HG03520 (cell line): ENCODE results near the gene DNAL1.

ENCODE experiments used
- ATAC-seq: cut with Tn5 transposase; IDR thresholded peaks from one replicate; pipeline ENCODE4 v1.9.1; 2021; ENCODE audit warnings: mild to moderate bottlenecking, moderate library complexity; ENCODE audit not compliant: unreplicated experiment

DNAL1 gene

GRCh38 chr14:73741876-73742519 lies 97.2 kb downstream of the DNAL1 start:
- no peak for ATAC-seq

GRCh38 chr14:73742520-73743238 lies 97.9 kb downstream of the DNAL1 start:
- no peak for ATAC-seq

GRCh38 chr14:73743431-73743931 lies 98.7 kb downstream of the DNAL1 start:
- peak; percentile 38 for ATAC-seq

- ATAC-seq, result no peak
Observed at GRCh38 chr14:73744175-73744867, 99.5 kb downstream of the DNAL1 start.

DNA sequence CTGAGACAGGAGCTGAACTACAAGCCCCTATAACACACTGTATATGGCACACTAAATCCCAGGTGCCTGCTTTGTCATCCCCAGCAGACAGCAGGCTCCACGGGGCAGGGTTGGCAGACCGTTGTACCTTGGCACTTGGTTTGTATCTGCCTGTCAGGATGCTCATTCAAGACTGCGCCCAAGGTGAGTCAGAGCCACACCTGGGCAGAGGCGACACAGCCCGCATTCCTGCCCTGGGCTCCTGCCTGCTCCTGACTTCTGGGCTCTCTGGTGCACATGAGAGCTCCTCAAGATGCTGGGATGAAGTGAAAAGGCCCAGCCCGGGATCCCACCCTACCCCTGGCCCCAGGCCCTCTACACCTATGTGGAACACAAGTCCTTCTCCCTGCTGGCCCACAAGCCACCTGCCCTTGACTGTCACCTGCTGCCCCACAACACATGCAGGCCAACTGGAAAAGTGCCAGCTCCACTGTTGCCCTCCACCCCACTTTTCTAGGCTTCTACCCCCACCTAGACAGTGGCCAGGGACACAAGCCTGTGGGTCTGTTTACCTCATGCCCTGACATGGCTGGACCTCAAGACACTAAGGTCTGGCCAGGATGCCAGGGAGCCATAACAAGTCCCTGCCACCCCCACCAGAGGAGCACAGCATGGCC lies 100.2 kb downstream of the DNAL1 start:
- ATAC-seq, result no peak

- ATAC-seq, result no peak
Observed at GRCh38 chr14:73745571-73746519, 101.1 kb downstream of the DNAL1 start.

DNA sequence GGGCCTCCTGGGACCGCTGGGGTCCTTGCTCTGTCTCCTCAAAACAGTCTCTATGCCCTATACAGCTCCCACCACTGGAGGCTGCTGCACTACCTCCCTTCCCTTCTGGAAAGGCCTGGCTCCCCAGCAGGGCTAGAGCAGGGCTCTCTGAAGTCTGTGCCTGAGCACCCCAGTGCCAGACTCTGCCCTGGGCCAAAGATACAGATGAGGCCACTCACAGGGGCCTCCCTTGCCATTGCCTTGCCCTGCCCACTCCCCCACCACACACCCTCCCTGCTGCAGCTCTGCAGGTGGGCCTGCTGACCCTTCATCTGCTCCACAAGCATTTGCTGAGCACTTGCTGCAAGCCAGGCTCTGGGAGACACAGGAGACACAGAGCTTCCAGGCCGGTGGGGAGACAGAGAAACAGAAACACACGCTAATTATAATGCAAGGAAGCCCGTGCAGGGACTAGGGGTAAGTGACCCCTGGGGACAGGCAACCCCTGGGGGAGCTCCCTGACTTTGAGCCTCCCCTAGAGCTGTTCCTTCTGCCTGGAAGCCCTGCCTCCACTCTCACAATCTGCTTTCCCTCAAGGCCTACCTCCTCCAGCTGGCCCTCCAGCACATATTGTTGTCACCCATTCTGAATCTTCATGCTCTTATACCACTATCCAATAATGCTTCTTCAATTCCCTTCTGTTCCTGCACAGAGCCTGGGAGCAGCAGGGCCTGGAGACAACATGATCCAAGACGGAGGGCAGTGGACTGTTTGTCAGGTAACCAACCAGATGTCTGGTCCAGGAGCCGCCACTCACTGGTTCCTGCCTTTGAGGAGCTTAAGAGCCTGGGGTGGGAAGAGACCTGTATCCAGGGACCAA lies 102.0 kb downstream of the DNAL1 start:
- ATAC-seq, result no peak

DNA sequence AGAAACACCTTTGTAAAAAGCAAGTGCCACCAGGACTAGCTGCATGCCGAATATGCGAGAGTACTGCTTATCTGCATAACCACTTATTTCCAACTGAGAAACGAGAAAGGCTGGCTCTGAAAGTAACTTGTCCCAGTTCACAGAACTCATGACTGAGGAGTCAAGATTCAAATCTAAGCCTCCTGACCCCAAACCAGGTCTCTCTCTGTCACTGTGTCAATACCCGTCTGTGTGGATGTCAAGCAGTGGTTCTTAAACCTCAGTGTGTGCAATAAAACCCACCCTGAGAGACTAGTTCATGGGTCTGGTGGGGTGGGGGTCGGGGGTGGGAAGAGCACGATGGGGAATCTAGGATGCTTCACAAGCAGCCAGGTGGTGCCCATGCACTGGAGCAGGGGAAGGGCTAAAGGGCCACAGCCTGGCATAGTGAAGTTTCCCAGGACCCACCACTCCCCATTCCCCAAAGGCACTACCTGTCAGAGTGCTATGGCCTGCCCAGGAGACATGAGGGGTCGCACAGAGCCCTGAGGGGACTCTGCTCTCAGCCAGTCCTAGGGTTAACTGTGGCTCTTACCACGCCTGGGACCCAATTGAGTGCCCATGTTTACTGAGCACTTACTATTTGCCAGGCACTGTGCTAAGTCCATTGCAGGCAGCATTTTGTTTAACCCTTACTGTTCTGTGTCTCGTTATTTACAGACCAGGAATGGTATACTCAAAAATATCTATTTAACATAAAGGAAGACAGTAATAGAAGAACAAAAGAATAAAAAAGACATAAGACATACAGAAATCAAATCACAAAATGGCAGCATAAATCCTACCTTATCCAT lies 102.8 kb downstream of the DNAL1 start:
- ATAC-seq, result no peak

- no peak for ATAC-seq
Observed at GRCh38 chr14:73748858-73749357, 104.1 kb downstream of the DNAL1 start.

GRCh38 chr14:73749706-73750530 lies 105.1 kb downstream of the DNAL1 start:
- ATAC-seq, result no peak

DNA sequence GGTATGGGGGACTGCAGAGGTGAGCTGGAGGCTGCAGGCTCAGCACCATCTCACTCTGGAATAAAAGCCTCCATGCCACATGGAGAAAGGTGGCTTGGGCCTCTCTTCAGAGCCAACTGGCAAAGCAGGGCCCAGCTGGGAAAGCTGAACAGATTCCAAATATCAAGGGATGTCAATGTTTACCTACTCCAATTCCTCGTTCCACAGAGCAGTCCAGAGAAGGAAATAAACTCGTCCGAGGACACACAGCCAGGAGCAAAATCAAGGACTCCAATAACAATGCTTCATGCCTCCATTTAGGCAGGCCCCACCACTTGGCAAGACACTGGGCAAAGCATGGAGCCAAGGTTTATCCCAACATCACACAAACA lies 105.7 kb downstream of the DNAL1 start:
- ATAC-seq, result no peak

DNA sequence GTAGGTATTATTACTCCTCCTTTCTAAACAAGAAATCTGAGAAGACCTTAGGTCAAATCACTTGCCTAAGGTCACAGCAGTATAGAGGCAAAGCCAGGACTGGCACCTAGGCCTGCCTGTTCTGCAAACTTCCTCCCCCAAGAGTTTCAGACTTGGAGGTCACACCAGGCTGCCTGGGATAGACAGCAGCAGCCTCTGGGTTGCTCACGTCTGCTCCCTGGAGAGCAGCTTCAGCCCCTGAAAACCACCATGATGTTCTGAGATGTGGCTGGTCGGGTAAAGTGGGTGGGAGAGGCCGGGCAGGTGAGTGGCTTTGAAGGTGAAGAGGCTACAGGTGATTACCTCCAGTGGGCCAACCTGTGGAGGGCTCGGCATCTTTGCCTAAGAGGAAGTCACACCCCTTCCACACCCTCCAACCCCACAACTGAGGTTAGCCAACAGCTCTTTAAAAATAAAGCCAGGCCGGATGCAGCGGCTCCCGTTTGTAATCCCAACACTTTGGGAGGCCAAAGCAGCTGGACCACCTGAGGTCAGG lies 106.4 kb downstream of the DNAL1 start:
- no peak for ATAC-seq

- ATAC-seq, result no peak
Observed at GRCh38 chr14:73752297-73752992, 107.7 kb downstream of the DNAL1 start.
